ENCODE data around the gene CACNA2D3.

CACNA2D3 gene

GRCh38 chr3:54356261-54357045 is 234.1 kb downstream of the CACNA2D3 start:
- no peak for DNase-seq (ENCODE audit: low read depth)
- no peak overlapping the region for H3K4me3 ChIP-seq (ENCODE audit: low read length)
- TF ChIP-seq CTCF (IDR thresholded peaks at IDR 0.05; ENCODE audit: insufficient read depth, low read depth, low read length, missing control alignments): no peak

- H3K4me3 ChIP-seq (ENCODE audit: low read length): no peak overlapping the region
- no peak for TF ChIP-seq CTCF (IDR thresholded peaks at IDR 0.05; ENCODE audit: insufficient read depth, low read depth, low read length, missing control alignments)
- DNase-seq (ENCODE audit: low read depth): no peak
Measured at GRCh38 chr3:54357301-54357700, 234.9 kb downstream of the CACNA2D3 start.

GRCh38 chr3:54358316-54358715 is 236.0 kb downstream of the CACNA2D3 start:
- no peak overlapping the region for H3K4me3 ChIP-seq (ENCODE audit: low read length)
- DNase-seq (ENCODE audit: low read depth): no peak
- no peak for TF ChIP-seq CTCF (IDR thresholded peaks at IDR 0.05; ENCODE audit: insufficient read depth, low read depth, low read length, missing control alignments)

- TF ChIP-seq CTCF (IDR thresholded peaks at IDR 0.05; ENCODE audit: insufficient read depth, low read depth, low read length, missing control alignments): no peak
- H3K4me3 ChIP-seq (ENCODE audit: low read length): no peak overlapping the region
Measured at GRCh38 chr3:54358969-54359694, 236.8 kb downstream of the CACNA2D3 start.

GRCh38 chr3:54360320-54360719 is 238.0 kb downstream of the CACNA2D3 start:
- no peak for TF ChIP-seq CTCF (IDR thresholded peaks at IDR 0.05; ENCODE audit: insufficient read depth, low read depth, low read length, missing control alignments)
- no peak for DNase-seq (ENCODE audit: low read depth)
- H3K4me3 ChIP-seq (ENCODE audit: low read length): no peak overlapping the region

More at GRCh38 chr3:54358969-54359694, 236.8 kb downstream of the CACNA2D3 start:
- DNase-seq (ENCODE audit: low read depth): no peak

GRCh38 chr3:54361746-54362283 is 239.5 kb downstream of the CACNA2D3 start:
- no peak for TF ChIP-seq CTCF (IDR thresholded peaks at IDR 0.05; ENCODE audit: insufficient read depth, low read depth, low read length, missing control alignments)
- no peak overlapping the region for H3K4me3 ChIP-seq (ENCODE audit: low read length)
- no peak for DNase-seq (ENCODE audit: low read depth)

All from epithelial cell of esophagus (primary cell).